IMR-90 (cell line): ENCODE results near the gene ARHGAP15. TPM values are rescaled to one million over a fixed set of nuclear protein-coding genes. Genes with fewer than 3 reads are reported as not detected.

Source experiments
- ATAC-seq: fragments of 200-7000 bp; cut with Tn5 transposase; 2 replicates; pipeline ENCODE4 v1.9.1; 2020; ENCODE audit warnings: low read depth, mild to moderate bottlenecking, moderate library complexity
- BruUV-seq: library from RNA; stranded (reverse); fragments of 400-500 nt; replicated peaks from 2 replicates; lab custom pipeline; 2021; lab: Mats Ljungman, UMichigan
- CTCF ChIA-PET: fragments of 300-600 bp; formaldehyde crosslinking; extraction: SDS; loops from one replicate; lab custom pipeline; 2021; ENCODE audit warnings: antibody characterized with exemption; lab: Yijun Ruan, JAX
- POLR2A ChIA-PET: fragments of 300-600 bp; sonication (Branson Sonifier 250); formaldehyde crosslinking; loops from one replicate; lab custom pipeline; 2022; ENCODE audit warnings: antibody characterized with exemption; ENCODE audit not compliant: unreplicated experiment; lab: Charles Lee
- DNase-seq: peaks from one replicate; pipeline ENCODE4 v3.0.0; 2013
- H2AFZ ChIP-seq: replicated peaks from 2 replicates; pipeline ENCODE3; 2013; ENCODE audit warnings: low read length, mild to moderate bottlenecking; ENCODE audit not compliant: poor library complexity
- H2AK5ac ChIP-seq: 2 replicates; pipeline ENCODE4 v1.6.1; 2013; ENCODE audit warnings: low read depth, low read length, inconsistent platforms
- H2AK9ac ChIP-seq: replicated peaks from 2 replicates; pipeline ENCODE3; 2013; ENCODE audit warnings: mild to moderate bottlenecking, low read depth, low read length, moderate library complexity; ENCODE audit not compliant: poor library complexity
- H2BK120ac ChIP-seq: 2 replicates; pipeline ENCODE4 v1.6.1; 2013; ENCODE audit warnings: low read depth, low read length, inconsistent platforms
- H2BK15ac ChIP-seq: 3 replicates; pipeline ENCODE4 v1.6.1; 2013; ENCODE audit warnings: low read depth, low read length, inconsistent platforms
- H2BK20ac ChIP-seq: 2 replicates; pipeline ENCODE4 v1.6.1; 2013; ENCODE audit warnings: low read depth, mild to moderate bottlenecking, inconsistent platforms, low read length, moderate library complexity
- H2BK5ac ChIP-seq: 2 replicates; pipeline ENCODE4 v1.6.1; 2013; ENCODE audit warnings: mild to moderate bottlenecking, low read depth, low read length, inconsistent platforms; ENCODE audit not compliant: poor library complexity, severe bottlenecking
- H3K14ac ChIP-seq: replicated peaks from 2 replicates; pipeline ENCODE4 v1.6.1; 2013; ENCODE audit warnings: low read depth, low read length, inconsistent platforms
- H3K18ac ChIP-seq: 2 replicates; pipeline ENCODE4 v1.6.1; 2013; ENCODE audit warnings: low read depth, low read length, control low read depth
- H3K23ac ChIP-seq: 2 replicates; pipeline ENCODE4 v1.6.1; 2013; ENCODE audit warnings: low read depth, low read length, inconsistent platforms
- H3K27ac ChIP-seq: 2 replicates; pipeline ENCODE4 v1.5.1; 2013; ENCODE audit warnings: mild to moderate bottlenecking, control low read depth, low read length; ENCODE audit not compliant: insufficient read depth
- H3K27me3 ChIP-seq: 2 replicates; pipeline ENCODE4 v1.6.1; 2013; ENCODE audit warnings: low read length; ENCODE audit not compliant: control insufficient read depth, insufficient read depth
- H3K36me3 ChIP-seq: 2 replicates; pipeline ENCODE4 v1.6.1; 2013; ENCODE audit warnings: low read length, mixed read lengths; ENCODE audit not compliant: control insufficient read depth, insufficient read depth
- H3K4ac ChIP-seq: 2 replicates; pipeline ENCODE4 v1.6.1; 2013; ENCODE audit warnings: low read depth, low read length, inconsistent platforms
- H3K4me1 ChIP-seq: 2 replicates; pipeline ENCODE4 v1.6.1; 2013; ENCODE audit warnings: low read length, mixed read lengths; ENCODE audit not compliant: control insufficient read depth, insufficient read depth
- H3K4me2 ChIP-seq: 2 replicates; pipeline ENCODE4 v1.6.1; 2013; ENCODE audit warnings: low read depth, mild to moderate bottlenecking, control low read depth, low read length, moderate library complexity
- H3K4me3 ChIP-seq: 2 replicates; pipeline ENCODE4 v1.5.1; 2013; ENCODE audit warnings: low read depth, mild to moderate bottlenecking, control low read depth, low read length, moderate library complexity; ENCODE audit not compliant: insufficient read depth
- H3K56ac ChIP-seq: 2 replicates; pipeline ENCODE4 v1.6.1; 2013; ENCODE audit warnings: low read length, inconsistent platforms; ENCODE audit not compliant: insufficient read depth; ENCODE audit errors: extremely low read depth
- H3K79me1 ChIP-seq, 2 experiments: 2 replicates each; pipeline ENCODE4 v1.6.1; 2013; ENCODE audit warnings: low read length in 2 of 2, inconsistent platforms in 1 of 2, low read depth in 1 of 2
- H3K9ac ChIP-seq: 2 replicates; pipeline ENCODE4 v1.6.1; 2013; ENCODE audit warnings: low read depth, low read length, control low read depth
- H3K9me1 ChIP-seq: 2 replicates; pipeline ENCODE4 v1.6.1; 2013; ENCODE audit warnings: low read length, inconsistent platforms; ENCODE audit not compliant: insufficient read depth
- H3K9me3 ChIP-seq: 2 replicates; pipeline ENCODE4 v1.6.1; 2013; ENCODE audit warnings: low read length; ENCODE audit not compliant: control insufficient read depth, insufficient read depth
- H4K20me1 ChIP-seq: 2 replicates; pipeline ENCODE4 v1.6.1; 2013; ENCODE audit warnings: low read length, inconsistent platforms; ENCODE audit not compliant: insufficient read depth
- H4K5ac ChIP-seq: 2 replicates; pipeline ENCODE4 v1.6.1; 2013; ENCODE audit warnings: mild to moderate bottlenecking, low read depth, low read length, control low read depth
- H4K8ac ChIP-seq, 2 experiments: 2 replicates each; pipeline ENCODE4 v1.6.1; 2013; ENCODE audit warnings: low read depth in 2 of 2, low read length in 2 of 2, control low read depth in 1 of 2, inconsistent platforms in 1 of 2
- H4K91ac ChIP-seq: 2 replicates; pipeline ENCODE4 v1.6.1; 2013; ENCODE audit warnings: low read depth, low read length, inconsistent platforms; ENCODE audit not compliant: insufficient read depth
- BHLHE40 ChIP-seq: fragments of 150-350 bp; IDR thresholded peaks from 2 replicates; pipeline ENCODE4 v1.6.1; 2016; ENCODE audit warnings: mild to moderate bottlenecking, low read depth, low read length
- CEBPB ChIP-seq: IDR thresholded peaks from 2 replicates; pipeline ENCODE4 v1.6.1; 2012; ENCODE audit warnings: low read depth, low read length, improper control_type of control experiment
- CHD1 ChIP-seq: IDR thresholded peaks from 2 replicates; pipeline ENCODE4 v1.6.1; 2012; ENCODE audit warnings: low read depth, low read length, improper control_type of control experiment
- FOS ChIP-seq: fragments of 150-350 bp; IDR thresholded peaks from 2 replicates; pipeline ENCODE4 v1.6.1; 2016; ENCODE audit warnings: low read depth, low read length
- MAFK ChIP-seq: IDR thresholded peaks from 2 replicates; pipeline ENCODE4 v1.6.1; 2012; ENCODE audit warnings: low read depth, low read length, improper control_type of control experiment
- MAZ ChIP-seq: IDR thresholded peaks from 2 replicates; pipeline ENCODE4 v1.6.1; 2012; ENCODE audit warnings: low read depth, mild to moderate bottlenecking, low read length, improper control_type of control experiment, moderate library complexity, borderline replicate concordance
- MXI1 ChIP-seq: IDR thresholded peaks from 2 replicates; pipeline ENCODE4 v1.6.1; 2012; ENCODE audit warnings: low read depth, mild to moderate bottlenecking, low read length, moderate library complexity, borderline replicate concordance
- NFE2L2 ChIP-seq: fragments of 150-350 bp; IDR thresholded peaks from 2 replicates; pipeline ENCODE4 v1.6.1; 2016; ENCODE audit warnings: low read depth, mild to moderate bottlenecking, low read length
- POLR2A ChIP-seq: IDR thresholded peaks from 2 replicates; pipeline ENCODE4 v1.6.1; 2012; ENCODE audit warnings: mild to moderate bottlenecking, low read depth, low read length
- RAD21 ChIP-seq: IDR thresholded peaks from 2 replicates; pipeline ENCODE4 v1.6.1; 2012; ENCODE audit warnings: low read length, improper control_type of control experiment
- RCOR1 ChIP-seq: IDR thresholded peaks from 2 replicates; pipeline ENCODE4 v1.6.1; 2012; ENCODE audit warnings: mild to moderate bottlenecking, low read length, improper control_type of control experiment; ENCODE audit not compliant: insufficient replicate concordance
- SMC3 ChIP-seq: fragments of 150-350 bp; IDR thresholded peaks from 2 replicates; pipeline ENCODE4 v1.6.1; 2016; ENCODE audit warnings: low read depth, mild to moderate bottlenecking, antibody characterized with exemption, low read length, moderate library complexity
- WGBS, 2 experiments: methylation state at CpG; one replicate each; pipeline versions ENCODE4 v1.1.5 to v1.1.7; 2013; ENCODE audit warnings: missing lambda C conversion rate in 2 of 2; ENCODE audit not compliant: insufficient read length in 1 of 2; ENCODE audit errors: extremely low coverage in 2 of 2; 5-methylcytosine and 5-hydroxymethylcytosine counted together
- dilution Hi-C: fragments of 300-500 bp; cut with HindIII; formaldehyde crosslinking; loops from one replicate; pipeline ENCODE4 v1.14.3; 2018; ENCODE audit warnings: low sequenced_read_pairs; ENCODE audit not compliant: unreplicated experiment
- in situ Hi-C: fragments of 300-500 bp; cut with MboI; formaldehyde crosslinking; loops from 3 replicates; pipeline ENCODE4 v1.14.3; 2019; ENCODE audit warnings: low sequenced_read_pairs, inconsistent platforms, mixed read lengths
- intact Hi-C: fragments of 100-400 bp; cut with micrococcal nuclease; formaldehyde crosslinking; loops from 2 replicates; pipeline ENCODE4 v1.10.0; 2022
- polyA plus RNA-seq, 3 experiments: library from polyadenylated mRNA; depleted of rRNA; stranded (reverse); fragments of >200 nt; gene quantifications; 2 replicates each; pipeline ENCODE4 v1.2.3, GENCODE V29; 2012; ENCODE audit warnings: low replicate concordance in 1 of 3
- total RNA-seq: library from RNA; depleted of rRNA; stranded (reverse); fragments of >200 nt; gene quantifications from 2 replicates; pipeline ENCODE4 v1.2.3, GENCODE V29; 2012
- TF ChIP-seq, protein P1 (sequence below): conservative IDR thresholded peaks from 2 replicates; pipeline ENCODE4 v1.5.1; 2012; ENCODE audit warnings: mild to moderate bottlenecking, low read depth, low read length, improper control_type of control experiment

Gene ARHGAP15
- total and polyA plus RNA-seq, 2 of the 4 experiments (the other 2 are of a cell fraction): not detected

DNA sequence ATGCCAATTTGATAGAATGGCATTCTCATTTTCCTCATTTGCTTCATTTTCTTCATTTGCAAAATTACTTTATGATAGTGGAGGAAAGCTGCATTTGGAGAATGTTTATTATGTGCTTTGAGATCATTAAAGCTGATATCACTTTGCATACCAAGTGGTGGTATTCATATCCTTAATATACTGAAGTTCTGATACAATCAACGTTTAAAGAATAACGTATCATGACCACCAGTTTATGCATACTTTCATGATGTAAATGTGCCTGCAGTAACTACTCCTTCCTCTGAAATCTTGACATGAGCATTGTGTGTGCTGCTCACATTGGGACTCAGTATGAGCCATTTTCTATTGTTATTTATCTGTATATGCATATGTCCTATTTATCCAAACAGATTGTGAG lies 302.1 kb downstream of the ARHGAP15 start:
- Histone ChIP-seq H3K9me3 (no peaks in the 10 kb centered on the region), H4K8ac (peak overlapping the region in 1 of 2 experiments; percentile 72; a peak in 1 of 4 replicates), H2BK120ac (peak overlapping the region; percentile 68), H4K20me1 (no peaks in the 10 kb centered on the region), H3K18ac (peak overlapping the region; percentile 59; the same call in 1 of the 2 replicates), H3K14ac (no peak overlapping the region), H3K4me3 (no peak overlapping the region), H3K23ac (no peak overlapping the region), H3K4me2 (peak overlapping the region; percentile 47), H3K9ac (no peak overlapping the region), H3K27me3 (no peaks in the 10 kb centered on the region), H3K79me1 (no peaks in the 10 kb centered on the region), H3K56ac (no peak overlapping the region), H2AFZ (no peak overlapping the region), H2AK9ac (no peak overlapping the region), H3K4me1 (peaks cover 3% of the 10 kb centered on the region), H3K4ac (no peak overlapping the region), H2BK5ac (no peak overlapping the region), H4K5ac (no peak overlapping the region), H2BK20ac (peak overlapping the region; percentile 60; the same call in 1 of the 2 replicates), H3K27ac (no peak overlapping the region), H3K9me1 (no peaks in the 10 kb centered on the region), H4K91ac (no peak overlapping the region), H2AK5ac (no peak overlapping the region), H2BK15ac (no peak overlapping the region), H3K36me3 (no peaks in the 10 kb centered on the region)
- BruUV-seq: no TSS peak
- WGBS, 2 experiments: no CpG with 5 or more reads among the region's 2 CpGs
- POLR2A ChIA-PET: no interaction called here
- CTCF ChIA-PET: interaction anchor here (1.0 to 1.1 kb wide), 3 partner anchors 10 to 45 kb away, joined by 3 to 4 read pairs (median 3); no protein-coding TSS in a partner anchor
- ATAC-seq (peak; percentile 64), DNase-seq (peak; percentile 73)
- in situ Hi-C loops: no loop called here
- intact Hi-C loops: no loop called here
- TF ChIP-seq FOS: no peak
- TF ChIP-seq MAZ: no peak
- no peak for TF ChIP-seq CEBPB
- no peak for TF ChIP-seq MXI1
- TF ChIP-seq CHD1: no peak
- TF ChIP-seq, protein P1, sequence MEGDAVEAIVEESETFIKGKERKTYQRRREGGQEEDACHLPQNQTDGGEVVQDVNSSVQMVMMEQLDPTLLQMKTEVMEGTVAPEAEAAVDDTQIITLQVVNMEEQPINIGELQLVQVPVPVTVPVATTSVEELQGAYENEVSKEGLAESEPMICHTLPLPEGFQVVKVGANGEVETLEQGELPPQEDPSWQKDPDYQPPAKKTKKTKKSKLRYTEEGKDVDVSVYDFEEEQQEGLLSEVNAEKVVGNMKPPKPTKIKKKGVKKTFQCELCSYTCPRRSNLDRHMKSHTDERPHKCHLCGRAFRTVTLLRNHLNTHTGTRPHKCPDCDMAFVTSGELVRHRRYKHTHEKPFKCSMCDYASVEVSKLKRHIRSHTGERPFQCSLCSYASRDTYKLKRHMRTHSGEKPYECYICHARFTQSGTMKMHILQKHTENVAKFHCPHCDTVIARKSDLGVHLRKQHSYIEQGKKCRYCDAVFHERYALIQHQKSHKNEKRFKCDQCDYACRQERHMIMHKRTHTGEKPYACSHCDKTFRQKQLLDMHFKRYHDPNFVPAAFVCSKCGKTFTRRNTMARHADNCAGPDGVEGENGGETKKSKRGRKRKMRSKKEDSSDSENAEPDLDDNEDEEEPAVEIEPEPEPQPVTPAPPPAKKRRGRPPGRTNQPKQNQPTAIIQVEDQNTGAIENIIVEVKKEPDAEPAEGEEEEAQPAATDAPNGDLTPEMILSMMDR: no peak
- no peak for TF ChIP-seq NFE2L2
- TF ChIP-seq SMC3: no peak
- TF ChIP-seq BHLHE40: no peak
- TF ChIP-seq POLR2A: no peak
- TF ChIP-seq MAFK: no peak
- TF ChIP-seq RCOR1: no peak
- no peak for TF ChIP-seq RAD21
- dilution Hi-C loops: no loop called here
